Chondrocyte (in vitro differentiated cells): ENCODE data around the gene HNRNPA0. TPM values are rescaled to one million over a fixed set of nuclear protein-coding genes. Genes with fewer than 3 reads are reported as not detected.

Source experiments
- DNase-seq: peaks from one replicate; pipeline ENCODE4 v3.0.0; 2021; ENCODE audit warnings: mixed read lengths, low spot score
- H3K27ac Mint-ChIP-seq: one replicate; pipeline ENCODE4 v1.8.0; 2021; ENCODE audit warnings: mild to moderate bottlenecking, moderate library complexity, mixed read lengths; ENCODE audit not compliant: unreplicated experiment
- H3K27me3 Mint-ChIP-seq: 2 replicates; pipeline ENCODE4 v1.8.0; 2021; ENCODE audit warnings: low read depth, mixed read lengths
- H3K36me3 Mint-ChIP-seq: 2 replicates; pipeline ENCODE4 v1.8.0; 2021; ENCODE audit warnings: low read depth, mixed read lengths
- H3K4me1 Mint-ChIP-seq: 2 replicates; pipeline ENCODE4 v1.8.0; 2021; ENCODE audit warnings: low read depth, mild to moderate bottlenecking, mixed read lengths
- H3K4me3 Mint-ChIP-seq: one replicate; pipeline ENCODE4 v1.8.0; 2021; ENCODE audit warnings: mild to moderate bottlenecking, moderate library complexity, mixed read lengths; ENCODE audit not compliant: unreplicated experiment
- H3K9me3 Mint-ChIP-seq: 2 replicates; pipeline ENCODE4 v1.8.0; 2021; ENCODE audit warnings: low read depth, mixed read lengths
- CTCF ChIP-seq: fragments of 200-600 bp; sonication (generic); IDR thresholded peaks from 2 replicates; pipeline ENCODE4 v1.5.0; 2021; ENCODE audit warnings: antibody characterized with exemption, mild to moderate bottlenecking, moderate library complexity
- long read RNA-seq: library from polyadenylated mRNA; stranded (forward); transcript quantifications from one replicate; pipeline ENCODE4 v2.0.0, GENCODE V29; 2021
- total RNA-seq: library from RNA; stranded (reverse); gene quantifications from 3 replicates; pipeline ENCODE4 v1.2.1, GENCODE V29; 2021

Gene HNRNPA0
- total RNA-seq = 34.0 to 40.4 TPM (median 35.0 TPM) in 3 replicates
- long read RNA-seq, full-length matches to known transcripts = 35 of 35 reads
- long read RNA-seq, partial matches to known transcripts = 0 of 35 reads
- long read RNA-seq, other reads (novel, unspliced or antisense) = 0 of 35 reads

GRCh38 chr5:137754188-137754960 lies at the start of gene HNRNPA0:
Gene HNRNPA0, minus strand, starts transcription at chr5:137754363. Its CDS starts 297 bp downstream, at chr5:137754066.
- DNase-seq = peak; percentile 99
- Mint-ChIP-seq H3K27me3 (peaks cover 7% of the 10 kb centered on the region), H3K36me3 (peaks cover 11% of the 10 kb centered on the region), H3K9me3 (no peaks in the 10 kb centered on the region), H3K4me1 (peaks cover 28% of the 10 kb centered on the region), H3K4me3 (peak within 1 kb of the TSS; percentile 100), H3K27ac (peak within 1 kb of the TSS; percentile 100)
- TF ChIP-seq CTCF = peak; percentile 34

- DNase-seq = no peak
- no peak overlapping the region for H3K27ac Mint-ChIP-seq
- H3K27me3 Mint-ChIP-seq = peaks cover 11% of the 10 kb centered on the region
- H3K36me3 Mint-ChIP-seq = no peaks in the 10 kb centered on the region
- no peaks in the 10 kb centered on the region for H3K9me3 Mint-ChIP-seq
- no peak overlapping the region for H3K4me3 Mint-ChIP-seq
- no peak for TF ChIP-seq CTCF
- no peaks in the 10 kb centered on the region for H3K4me1 Mint-ChIP-seq
These were observed 48.4 kb upstream of the HNRNPA0 start for GRCh38 chr5:137802282-137803210.

GRCh38 chr5:137800700-137801411 lies 46.7 kb upstream of the HNRNPA0 start:
- H3K4me3 Mint-ChIP-seq = no peak overlapping the region
- no peaks in the 10 kb centered on the region for H3K4me1 Mint-ChIP-seq
- peaks cover 13% of the 10 kb centered on the region for H3K27me3 Mint-ChIP-seq
- no peaks in the 10 kb centered on the region for H3K9me3 Mint-ChIP-seq
- no peak overlapping the region for H3K27ac Mint-ChIP-seq
- no peaks in the 10 kb centered on the region for H3K36me3 Mint-ChIP-seq
- DNase-seq = no peak
- no peak for TF ChIP-seq CTCF

- Mint-ChIP-seq H3K4me1 (no peaks in the 10 kb centered on the region), H3K27ac (no peak overlapping the region), H3K36me3 (no peaks in the 10 kb centered on the region), H3K4me3 (no peak overlapping the region), H3K9me3 (no peaks in the 10 kb centered on the region), H3K27me3 (peaks cover 4% of the 10 kb centered on the region)
- no peak for DNase-seq
- no peak for TF ChIP-seq CTCF
These were observed 42.1 kb upstream of the HNRNPA0 start for GRCh38 chr5:137796279-137796678.
